H9 (cell line): ENCODE measurements around the gene POMGNT2. TPM values are rescaled to one million over a fixed set of nuclear protein-coding genes. Genes with fewer than 3 reads are reported as not detected.

ENCODE experiments used
- DNase-seq: peaks from one replicate; pipeline ENCODE4 v3.0.0-alpha.2; 2017
- H2AFZ ChIP-seq: one replicate; pipeline ENCODE4 v1.6.1; 2013; ENCODE audit warnings: mild to moderate bottlenecking, low read length, control low read depth, moderate library complexity
- H2AK5ac ChIP-seq: 2 replicates; pipeline ENCODE4 v1.6.1; 2013; ENCODE audit warnings: low read length, control low read depth, mixed read lengths; ENCODE audit not compliant: insufficient read length
- H2BK120ac ChIP-seq: one replicate; pipeline ENCODE4 v1.6.1; 2013; ENCODE audit warnings: low read depth, mild to moderate bottlenecking, low read length, control low read depth, inconsistent platforms; ENCODE audit not compliant: poor library complexity, severe bottlenecking
- H2BK12ac ChIP-seq: 2 replicates; pipeline ENCODE4 v1.6.1; 2013; ENCODE audit warnings: low read length, control low read depth, mixed read lengths, low read depth; ENCODE audit not compliant: insufficient read length
- H2BK15ac ChIP-seq: 2 replicates; pipeline ENCODE4 v1.6.1; 2013; ENCODE audit warnings: low read depth, low read length, control low read depth
- H2BK20ac ChIP-seq: one replicate; pipeline ENCODE4 v1.6.1; 2013; ENCODE audit warnings: low read depth, mild to moderate bottlenecking, low read length, control low read depth, inconsistent platforms; ENCODE audit not compliant: poor library complexity, severe bottlenecking
- H2BK5ac ChIP-seq: 2 replicates; pipeline ENCODE4 v1.6.1; 2013; ENCODE audit warnings: low read length, control low read depth, mixed read lengths; ENCODE audit not compliant: insufficient read length
- H3K14ac ChIP-seq: 2 replicates; pipeline ENCODE4 v1.6.1; 2013; ENCODE audit warnings: low read length, control low read depth; ENCODE audit not compliant: insufficient read depth
- H3K18ac ChIP-seq: 2 replicates; pipeline ENCODE4 v1.6.1; 2013; ENCODE audit warnings: low read depth, mild to moderate bottlenecking, mixed read lengths, low read length, control low read depth; ENCODE audit not compliant: insufficient read length
- H3K23ac ChIP-seq: 2 replicates; pipeline ENCODE4 v1.6.1; 2013; ENCODE audit warnings: low read length, control low read depth, mixed read lengths, low read depth; ENCODE audit not compliant: insufficient read length
- H3K23me2 ChIP-seq: 2 replicates; pipeline ENCODE4 v1.6.1; 2013; ENCODE audit warnings: low read depth, mild to moderate bottlenecking, mixed read lengths, low read length, control low read depth; ENCODE audit not compliant: insufficient read length, poor library complexity, severe bottlenecking
- H3K27ac ChIP-seq: 2 replicates; pipeline ENCODE4 v1.5.1; 2013; ENCODE audit warnings: low read length, control low read depth, mixed read lengths, low read depth; ENCODE audit not compliant: insufficient read length
- H3K27me3 ChIP-seq: 2 replicates; pipeline ENCODE4 v1.6.1; 2013; ENCODE audit warnings: low read length, control low read depth, inconsistent platforms; ENCODE audit not compliant: insufficient read depth
- H3K4ac ChIP-seq: 2 replicates; pipeline ENCODE4 v1.6.1; 2013; ENCODE audit warnings: low read depth, mild to moderate bottlenecking, control low read depth, inconsistent platforms, low read length, moderate library complexity
- H3K4me1 ChIP-seq: 2 replicates; pipeline ENCODE4 v1.6.1; 2013; ENCODE audit warnings: low read length, control low read depth, inconsistent platforms; ENCODE audit not compliant: insufficient read depth
- H3K4me2 ChIP-seq: 2 replicates; pipeline ENCODE4 v1.6.1; 2013; ENCODE audit warnings: low read length, control low read depth, mixed read lengths; ENCODE audit not compliant: insufficient read length, insufficient read depth
- H3K56ac ChIP-seq: 2 replicates; pipeline ENCODE4 v1.6.1; 2013; ENCODE audit warnings: low read depth, mild to moderate bottlenecking, mixed read lengths, low read length, control low read depth; ENCODE audit not compliant: insufficient read length
- H3K79me1 ChIP-seq: 2 replicates; pipeline ENCODE4 v1.6.1; 2013; ENCODE audit warnings: low read depth, mild to moderate bottlenecking, moderate library complexity, low read length, control low read depth, inconsistent platforms; ENCODE audit not compliant: insufficient read depth, poor library complexity, severe bottlenecking
- H3K79me2 ChIP-seq: 2 replicates; pipeline ENCODE4 v1.6.1; 2013; ENCODE audit warnings: low read length, control low read depth, inconsistent platforms; ENCODE audit not compliant: insufficient read depth
- H3K9ac ChIP-seq: 2 replicates; pipeline ENCODE4 v1.6.1; 2013; ENCODE audit warnings: low read length, control low read depth, mixed read lengths; ENCODE audit not compliant: insufficient read length; ENCODE audit errors: extremely low read depth
- H3K9me3 ChIP-seq: one replicate; pipeline ENCODE4 v1.6.1; 2013; ENCODE audit warnings: low read depth, low read length, inconsistent platforms; ENCODE audit not compliant: control insufficient read depth
- H3T11ph ChIP-seq: one replicate; pipeline ENCODE4 v1.6.1; 2013; ENCODE audit warnings: mild to moderate bottlenecking, low read length, control low read depth, inconsistent platforms
- H4K20me1 ChIP-seq: one replicate; pipeline ENCODE4 v1.6.1; 2013; ENCODE audit not compliant: control insufficient read depth, insufficient read length, insufficient read depth
- H4K5ac ChIP-seq: 2 replicates; pipeline ENCODE4 v1.6.1; 2013; ENCODE audit warnings: low read depth, mild to moderate bottlenecking, mixed read lengths, low read length, control low read depth; ENCODE audit not compliant: insufficient read length
- H4K8ac ChIP-seq: replicated peaks from 2 replicates; pipeline ENCODE4 v1.6.1; 2013; ENCODE audit warnings: low read length, control low read depth, mixed read lengths, low read depth; ENCODE audit not compliant: insufficient read length
- H4K91ac ChIP-seq: 2 replicates; pipeline ENCODE4 v1.6.1; 2013; ENCODE audit warnings: low read depth, mild to moderate bottlenecking, moderate library complexity, mixed read lengths, low read length, control low read depth; ENCODE audit not compliant: insufficient read length
- H3K27ac Mint-ChIP-seq, 3 experiments: 2 replicates in 2 of 3; 3 replicates in 1 of 3; pipeline ENCODE4 v1.8.0; 2020 to 2021; ENCODE audit warnings: mixed read lengths in 3 of 3, mild to moderate bottlenecking in 1 of 3, moderate library complexity in 1 of 3
- H3K27me3 Mint-ChIP-seq: 2 replicates; pipeline ENCODE4 v1.8.0; 2021; ENCODE audit warnings: low read depth, mild to moderate bottlenecking, moderate library complexity, mixed read lengths
- H3K36me3 Mint-ChIP-seq, 3 experiments: 2 replicates in 2 of 3; 3 replicates in 1 of 3; pipeline ENCODE4 v1.8.0; 2020 to 2021; ENCODE audit warnings: low read depth in 3 of 3, mixed read lengths in 3 of 3; ENCODE audit not compliant: insufficient read depth in 1 of 3
- H3K4me1 Mint-ChIP-seq, 2 experiments: 2 replicates each; pipeline ENCODE4 v1.8.0; 2020; ENCODE audit warnings: mixed read lengths in 2 of 2
- H3K4me3 Mint-ChIP-seq, 2 experiments: 2 replicates in 1 of 2; 3 replicates in 1 of 2; pipeline ENCODE4 v1.8.0; 2020 to 2021; ENCODE audit warnings: mild to moderate bottlenecking in 2 of 2, mixed read lengths in 2 of 2, moderate library complexity in 1 of 2
- H3K9me3 Mint-ChIP-seq, 2 experiments: 2 replicates in 1 of 2; 3 replicates in 1 of 2; pipeline ENCODE4 v1.8.0; 2020; ENCODE audit warnings: mild to moderate bottlenecking in 2 of 2, mixed read lengths in 2 of 2, moderate library complexity in 1 of 2
- WGBS: extraction: QIAGEN DNeasy Blood & Tissue Kit; methylation state at CpG from one replicate; pipeline ENCODE4 v1.1.7; 2013; ENCODE audit warnings: missing lambda C conversion rate, low lambda C conversion rate, mixed read lengths; ENCODE audit not compliant: insufficient read length; ENCODE audit errors: extremely low coverage; 5-methylcytosine and 5-hydroxymethylcytosine counted together
- total RNA-seq: library from RNA; stranded (reverse); gene quantifications from 2 replicates; pipeline ENCODE4 v1.2.1, GENCODE V29; 2021
- TF ChIP-seq, protein P1 (sequence below): fragments of 200-600 bp; sonication (generic); conservative IDR thresholded peaks from 3 replicates; pipeline ENCODE4 v1.8.0; 2021; ENCODE audit warnings: antibody characterized with exemption, mild to moderate bottlenecking

POMGNT2 gene
- total RNA-seq, 1 experiment from 2014 or later, result 14.0 TPM

DNA sequence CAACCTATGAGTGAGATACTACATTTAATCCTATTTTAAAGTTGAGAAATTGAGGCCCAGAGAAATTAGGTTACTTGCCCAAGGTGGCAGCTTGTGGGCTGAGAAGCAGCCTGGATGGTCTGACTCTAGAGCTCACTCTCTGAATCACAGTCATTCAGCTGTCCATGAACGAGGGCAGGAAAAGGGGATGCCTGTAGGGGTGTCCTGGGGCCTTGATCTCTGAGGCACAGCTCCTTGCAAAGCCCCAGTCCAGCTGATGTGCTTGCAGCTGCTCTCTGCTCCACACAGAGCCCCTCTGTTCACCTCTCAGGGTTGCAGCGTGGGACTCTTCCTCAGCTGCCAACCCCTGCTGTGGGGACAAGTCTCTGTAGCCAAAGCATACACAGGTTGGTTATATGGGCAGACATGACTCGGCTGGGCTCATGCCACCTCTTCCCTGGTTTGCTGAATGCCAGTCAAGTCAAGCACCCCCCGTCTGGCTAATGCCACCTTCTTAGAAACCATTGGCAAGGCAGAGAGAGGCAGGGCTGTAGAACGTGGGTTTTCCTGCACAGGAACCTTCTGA lies 70.0 kb downstream of the POMGNT2 start:
- H2AFZ ChIP-seq, result no peak overlapping the region
- no peak overlapping the region for H2AK5ac ChIP-seq
- no peak overlapping the region for H3K23ac ChIP-seq
- H3T11ph ChIP-seq, result no peak overlapping the region
- H3K18ac ChIP-seq, result no peak overlapping the region
- TF ChIP-seq, protein P1, sequence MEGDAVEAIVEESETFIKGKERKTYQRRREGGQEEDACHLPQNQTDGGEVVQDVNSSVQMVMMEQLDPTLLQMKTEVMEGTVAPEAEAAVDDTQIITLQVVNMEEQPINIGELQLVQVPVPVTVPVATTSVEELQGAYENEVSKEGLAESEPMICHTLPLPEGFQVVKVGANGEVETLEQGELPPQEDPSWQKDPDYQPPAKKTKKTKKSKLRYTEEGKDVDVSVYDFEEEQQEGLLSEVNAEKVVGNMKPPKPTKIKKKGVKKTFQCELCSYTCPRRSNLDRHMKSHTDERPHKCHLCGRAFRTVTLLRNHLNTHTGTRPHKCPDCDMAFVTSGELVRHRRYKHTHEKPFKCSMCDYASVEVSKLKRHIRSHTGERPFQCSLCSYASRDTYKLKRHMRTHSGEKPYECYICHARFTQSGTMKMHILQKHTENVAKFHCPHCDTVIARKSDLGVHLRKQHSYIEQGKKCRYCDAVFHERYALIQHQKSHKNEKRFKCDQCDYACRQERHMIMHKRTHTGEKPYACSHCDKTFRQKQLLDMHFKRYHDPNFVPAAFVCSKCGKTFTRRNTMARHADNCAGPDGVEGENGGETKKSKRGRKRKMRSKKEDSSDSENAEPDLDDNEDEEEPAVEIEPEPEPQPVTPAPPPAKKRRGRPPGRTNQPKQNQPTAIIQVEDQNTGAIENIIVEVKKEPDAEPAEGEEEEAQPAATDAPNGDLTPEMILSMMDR, result no peak
- H3K9ac ChIP-seq, result no peak overlapping the region
- H2BK120ac ChIP-seq, result no peak overlapping the region
- no peaks in the 10 kb centered on the region for H3K4me1 Mint-ChIP-seq
- no peak overlapping the region for H2BK12ac ChIP-seq
- no peaks in the 10 kb centered on the region for H3K79me1 ChIP-seq
- H2BK5ac ChIP-seq, result no peak overlapping the region
- no peak overlapping the region for H2BK15ac ChIP-seq
- no peak overlapping the region for H4K5ac ChIP-seq
- H3K79me2 ChIP-seq, result no peaks in the 10 kb centered on the region
- no peaks in the 10 kb centered on the region for H3K9me3 Mint-ChIP-seq
- no peak overlapping the region for H3K4me3 Mint-ChIP-seq
- H3K4me1 ChIP-seq, result no peaks in the 10 kb centered on the region
- H2BK20ac ChIP-seq, result no peak overlapping the region
- peaks cover 0 to 2% (median 0%) of the 10 kb centered on the region in 3 experiments; a peak in 2 of 7 replicates for H3K36me3 Mint-ChIP-seq
- no peaks in the 10 kb centered on the region for H3K27me3 ChIP-seq
- no peaks in the 10 kb centered on the region for H4K20me1 ChIP-seq
- H3K27ac Mint-ChIP-seq, result no peak overlapping the region
- no peaks in the 10 kb centered on the region for H3K23me2 ChIP-seq
- H3K27ac ChIP-seq, result no peak overlapping the region
- WGBS, result no CpG with 5 or more reads among the region's 5 CpGs
- no peak overlapping the region for H3K56ac ChIP-seq
- no peak overlapping the region for H3K4me2 ChIP-seq
- DNase-seq, result no peak
- H3K27me3 Mint-ChIP-seq, result no peaks in the 10 kb centered on the region; the same call in 1 of the 2 replicates
- H4K91ac ChIP-seq, result no peak overlapping the region
- no peak overlapping the region for H4K8ac ChIP-seq
- H3K9me3 ChIP-seq, result no peaks in the 10 kb centered on the region
- H3K14ac ChIP-seq, result no peak overlapping the region
- no peak overlapping the region for H3K4ac ChIP-seq
